Activated T-cell treated with anti-CD3 and anti-CD28 coated beads for 24 hours (primary cell): ENCODE data around the gene RELCH.
A peak's percentile ranks its signal among the peaks of the same experiment; 100 is the strongest.

Experiments used
- DNase-seq: peaks from one replicate; pipeline ENCODE4 v3.0.0-alpha.2; 2020; ENCODE audit warnings: low read depth

Gene RELCH

GRCh38 chr18:62249478-62250097 lies 62.5 kb downstream of the RELCH start:
- peak; percentile 55 for DNase-seq

GRCh38 chr18:62250475-62250874 lies 63.4 kb downstream of the RELCH start:
- DNase-seq = no peak

- DNase-seq = no peak
Measured at GRCh38 chr18:62258093-62258492, 71.0 kb downstream of the RELCH start.

- DNase-seq = no peak
Measured at GRCh38 chr18:62258616-62259015, 71.6 kb downstream of the RELCH start.

- no peak for DNase-seq
Measured at GRCh38 chr18:62262061-62262460, 75.0 kb downstream of the RELCH start.

- no peak for DNase-seq
Measured at GRCh38 chr18:62264984-62265383, 77.9 kb downstream of the RELCH start.

- DNase-seq = no peak
Measured at GRCh38 chr18:62277045-62277444, 90.0 kb downstream of the RELCH start.

- DNase-seq = no peak
Measured at GRCh38 chr18:62279561-62279960, 92.5 kb downstream of the RELCH start.

- no peak for DNase-seq
Measured at GRCh38 chr18:62280058-62280457, 93.0 kb downstream of the RELCH start.

GRCh38 chr18:62280786-62281185 lies 93.7 kb downstream of the RELCH start:
- no peak for DNase-seq

GRCh38 chr18:62281684-62282083 lies 94.6 kb downstream of the RELCH start:
- DNase-seq = no peak

- DNase-seq = no peak
Measured at GRCh38 chr18:62282188-62282629, 95.2 kb downstream of the RELCH start.

GRCh38 chr18:62284637-62285036 lies 97.6 kb downstream of the RELCH start:
- no peak for DNase-seq

GRCh38 chr18:62285281-62285680 lies 98.2 kb downstream of the RELCH start:
- DNase-seq = no peak

- DNase-seq = no peak
Measured at GRCh38 chr18:62287781-62288664, 101.0 kb downstream of the RELCH start.

GRCh38 chr18:62288665-62289008 lies 101.6 kb downstream of the RELCH start:
- DNase-seq = no peak

GRCh38 chr18:62289047-62289446 lies 102.0 kb downstream of the RELCH start:
- DNase-seq = no peak

- DNase-seq = no peak
Measured at GRCh38 chr18:62294073-62294472, 107.0 kb downstream of the RELCH start.

- DNase-seq = no peak
Measured at GRCh38 chr18:62300359-62300963, 113.4 kb downstream of the RELCH start.

- no peak for DNase-seq
Measured at GRCh38 chr18:62301322-62301721, 114.3 kb downstream of the RELCH start.

GRCh38 chr18:62312851-62313250 lies 125.8 kb downstream of the RELCH start:
- no peak for DNase-seq

GRCh38 chr18:62318228-62319180 lies 131.4 kb downstream of the RELCH start:
- no peak for DNase-seq
